Measurements from ENCODE around the gene DENND1B. TPM values are rescaled to one million over a fixed set of nuclear protein-coding genes. Genes with fewer than 3 reads are reported as not detected.
"Not testable (repeated sequence)": the region's sequence is repeated elsewhere in the genome, so short reads cannot be mapped to it uniquely, and the experiment has no call there.

Gene DENND1B
- total RNA-seq, 1 donor from 2014 or later, result 65.2 TPM

GRCh38 chr1:197740992-197741391 lies 34.3 kb downstream of the DENND1B start:
- DNase-seq, result no peak

GRCh38 chr1:197738927-197739326 lies 36.4 kb downstream of the DENND1B start:
- no peak for DNase-seq

GRCh38 chr1:197737916-197738315 lies 37.4 kb downstream of the DENND1B start:
- DNase-seq, result no peak

- DNase-seq, result no peak
Measured at GRCh38 chr1:197736685-197737084, 38.6 kb downstream of the DENND1B start.

- no peak for DNase-seq
Measured at GRCh38 chr1:197735461-197735860, 39.8 kb downstream of the DENND1B start.

- DNase-seq, result no peak
Measured at GRCh38 chr1:197733324-197733723, 42.0 kb downstream of the DENND1B start.

GRCh38 chr1:197732187-197732586 lies 43.1 kb downstream of the DENND1B start:
- DNase-seq, result no peak

GRCh38 chr1:197731449-197731848 lies 43.8 kb downstream of the DENND1B start:
- DNase-seq, result no peak

- no peak for DNase-seq
Measured at GRCh38 chr1:197725976-197726375, 49.3 kb downstream of the DENND1B start.

GRCh38 chr1:197725044-197725443 lies 50.2 kb downstream of the DENND1B start:
- DNase-seq, result no peak

- DNase-seq, result no peak
Measured at GRCh38 chr1:197715806-197716205, 59.5 kb downstream of the DENND1B start.

- DNase-seq, result no peak
Measured at GRCh38 chr1:197706601-197707000, 68.7 kb downstream of the DENND1B start.

- no peak for DNase-seq
Measured at GRCh38 chr1:197705941-197706340, 69.3 kb downstream of the DENND1B start.

- not testable (repeated sequence) for DNase-seq
Measured at GRCh38 chr1:197700688-197701087, 74.6 kb downstream of the DENND1B start.

- DNase-seq, result no peak
Measured at GRCh38 chr1:197696372-197696771, 78.9 kb downstream of the DENND1B start.

GRCh38 chr1:197695961-197696360 lies 79.3 kb downstream of the DENND1B start:
- DNase-seq, result no peak

GRCh38 chr1:197692965-197693364 lies 82.3 kb downstream of the DENND1B start:
- no peak for DNase-seq

- no peak for DNase-seq
Measured at GRCh38 chr1:197691816-197692215, 83.5 kb downstream of the DENND1B start.

GRCh38 chr1:197690074-197690473 lies 85.2 kb downstream of the DENND1B start:
- DNase-seq, result no peak

GRCh38 chr1:197688233-197688632 lies 87.0 kb downstream of the DENND1B start:
- DNase-seq, result no peak

- DNase-seq, result no peak
Measured at GRCh38 chr1:197686702-197687355, 88.5 kb downstream of the DENND1B start.

GRCh38 chr1:197686231-197686630 lies 89.0 kb downstream of the DENND1B start:
- DNase-seq, result no peak

- no peak for DNase-seq
Measured at GRCh38 chr1:197685785-197686184, 89.5 kb downstream of the DENND1B start.

- DNase-seq, result no peak
Measured at GRCh38 chr1:197683895-197684553, 91.3 kb downstream of the DENND1B start.

All from occipital lobe (tissue), 2 donors.